H9 (cell line): Measurements from ENCODE around the gene FAM53B. TPM values are rescaled to one million over a fixed set of nuclear protein-coding genes. Genes with fewer than 3 reads are reported as not detected.

Experiments
- DNase-seq: peaks from one replicate; pipeline ENCODE4 v3.0.0-alpha.2; 2017
- H2AFZ ChIP-seq: one replicate; pipeline ENCODE4 v1.6.1; 2013; ENCODE audit warnings: mild to moderate bottlenecking, low read length, control low read depth, moderate library complexity
- H2AK5ac ChIP-seq: 2 replicates; pipeline ENCODE4 v1.6.1; 2013; ENCODE audit warnings: low read length, control low read depth, mixed read lengths; ENCODE audit not compliant: insufficient read length
- H2BK120ac ChIP-seq: one replicate; pipeline ENCODE4 v1.6.1; 2013; ENCODE audit warnings: low read depth, mild to moderate bottlenecking, low read length, control low read depth, inconsistent platforms; ENCODE audit not compliant: poor library complexity, severe bottlenecking
- H2BK12ac ChIP-seq: 2 replicates; pipeline ENCODE4 v1.6.1; 2013; ENCODE audit warnings: low read length, control low read depth, mixed read lengths, low read depth; ENCODE audit not compliant: insufficient read length
- H2BK15ac ChIP-seq: 2 replicates; pipeline ENCODE4 v1.6.1; 2013; ENCODE audit warnings: low read depth, low read length, control low read depth
- H2BK20ac ChIP-seq: one replicate; pipeline ENCODE4 v1.6.1; 2013; ENCODE audit warnings: low read depth, mild to moderate bottlenecking, low read length, control low read depth, inconsistent platforms; ENCODE audit not compliant: poor library complexity, severe bottlenecking
- H2BK5ac ChIP-seq: 2 replicates; pipeline ENCODE4 v1.6.1; 2013; ENCODE audit warnings: low read length, control low read depth, mixed read lengths; ENCODE audit not compliant: insufficient read length
- H3K14ac ChIP-seq: 2 replicates; pipeline ENCODE4 v1.6.1; 2013; ENCODE audit warnings: low read length, control low read depth; ENCODE audit not compliant: insufficient read depth
- H3K18ac ChIP-seq: 2 replicates; pipeline ENCODE4 v1.6.1; 2013; ENCODE audit warnings: low read depth, mild to moderate bottlenecking, mixed read lengths, low read length, control low read depth; ENCODE audit not compliant: insufficient read length
- H3K23ac ChIP-seq: 2 replicates; pipeline ENCODE4 v1.6.1; 2013; ENCODE audit warnings: low read length, control low read depth, mixed read lengths, low read depth; ENCODE audit not compliant: insufficient read length
- H3K23me2 ChIP-seq: 2 replicates; pipeline ENCODE4 v1.6.1; 2013; ENCODE audit warnings: low read depth, mild to moderate bottlenecking, mixed read lengths, low read length, control low read depth; ENCODE audit not compliant: insufficient read length, poor library complexity, severe bottlenecking
- H3K27ac ChIP-seq: 2 replicates; pipeline ENCODE4 v1.5.1; 2013; ENCODE audit warnings: low read length, control low read depth, mixed read lengths, low read depth; ENCODE audit not compliant: insufficient read length
- H3K27me3 ChIP-seq: 2 replicates; pipeline ENCODE4 v1.6.1; 2013; ENCODE audit warnings: low read length, control low read depth, inconsistent platforms; ENCODE audit not compliant: insufficient read depth
- H3K4ac ChIP-seq: 2 replicates; pipeline ENCODE4 v1.6.1; 2013; ENCODE audit warnings: low read depth, mild to moderate bottlenecking, control low read depth, inconsistent platforms, low read length, moderate library complexity
- H3K4me1 ChIP-seq: 2 replicates; pipeline ENCODE4 v1.6.1; 2013; ENCODE audit warnings: low read length, control low read depth, inconsistent platforms; ENCODE audit not compliant: insufficient read depth
- H3K4me2 ChIP-seq: 2 replicates; pipeline ENCODE4 v1.6.1; 2013; ENCODE audit warnings: low read length, control low read depth, mixed read lengths; ENCODE audit not compliant: insufficient read length, insufficient read depth
- H3K56ac ChIP-seq: 2 replicates; pipeline ENCODE4 v1.6.1; 2013; ENCODE audit warnings: low read depth, mild to moderate bottlenecking, mixed read lengths, low read length, control low read depth; ENCODE audit not compliant: insufficient read length
- H3K79me1 ChIP-seq: 2 replicates; pipeline ENCODE4 v1.6.1; 2013; ENCODE audit warnings: low read depth, mild to moderate bottlenecking, moderate library complexity, low read length, control low read depth, inconsistent platforms; ENCODE audit not compliant: insufficient read depth, poor library complexity, severe bottlenecking
- H3K79me2 ChIP-seq: 2 replicates; pipeline ENCODE4 v1.6.1; 2013; ENCODE audit warnings: low read length, control low read depth, inconsistent platforms; ENCODE audit not compliant: insufficient read depth
- H3K9ac ChIP-seq: 2 replicates; pipeline ENCODE4 v1.6.1; 2013; ENCODE audit warnings: low read length, control low read depth, mixed read lengths; ENCODE audit not compliant: insufficient read length; ENCODE audit errors: extremely low read depth
- H3K9me3 ChIP-seq: one replicate; pipeline ENCODE4 v1.6.1; 2013; ENCODE audit warnings: low read depth, low read length, inconsistent platforms; ENCODE audit not compliant: control insufficient read depth
- H3T11ph ChIP-seq: one replicate; pipeline ENCODE4 v1.6.1; 2013; ENCODE audit warnings: mild to moderate bottlenecking, low read length, control low read depth, inconsistent platforms
- H4K20me1 ChIP-seq: one replicate; pipeline ENCODE4 v1.6.1; 2013; ENCODE audit not compliant: control insufficient read depth, insufficient read length, insufficient read depth
- H4K5ac ChIP-seq: 2 replicates; pipeline ENCODE4 v1.6.1; 2013; ENCODE audit warnings: low read depth, mild to moderate bottlenecking, mixed read lengths, low read length, control low read depth; ENCODE audit not compliant: insufficient read length
- H4K8ac ChIP-seq: replicated peaks from 2 replicates; pipeline ENCODE4 v1.6.1; 2013; ENCODE audit warnings: low read length, control low read depth, mixed read lengths, low read depth; ENCODE audit not compliant: insufficient read length
- H4K91ac ChIP-seq: 2 replicates; pipeline ENCODE4 v1.6.1; 2013; ENCODE audit warnings: low read depth, mild to moderate bottlenecking, moderate library complexity, mixed read lengths, low read length, control low read depth; ENCODE audit not compliant: insufficient read length
- H3K27ac Mint-ChIP-seq, 3 experiments: 2 replicates in 2 of 3; 3 replicates in 1 of 3; pipeline ENCODE4 v1.8.0; 2020 to 2021; ENCODE audit warnings: mixed read lengths in 3 of 3, mild to moderate bottlenecking in 1 of 3, moderate library complexity in 1 of 3
- H3K27me3 Mint-ChIP-seq: 2 replicates; pipeline ENCODE4 v1.8.0; 2021; ENCODE audit warnings: low read depth, mild to moderate bottlenecking, moderate library complexity, mixed read lengths
- H3K36me3 Mint-ChIP-seq, 3 experiments: 2 replicates in 2 of 3; 3 replicates in 1 of 3; pipeline ENCODE4 v1.8.0; 2020 to 2021; ENCODE audit warnings: low read depth in 3 of 3, mixed read lengths in 3 of 3; ENCODE audit not compliant: insufficient read depth in 1 of 3
- H3K4me1 Mint-ChIP-seq, 2 experiments: 2 replicates each; pipeline ENCODE4 v1.8.0; 2020; ENCODE audit warnings: mixed read lengths in 2 of 2
- H3K4me3 Mint-ChIP-seq, 2 experiments: 2 replicates in 1 of 2; 3 replicates in 1 of 2; pipeline ENCODE4 v1.8.0; 2020 to 2021; ENCODE audit warnings: mild to moderate bottlenecking in 2 of 2, mixed read lengths in 2 of 2, moderate library complexity in 1 of 2
- H3K9me3 Mint-ChIP-seq, 2 experiments: 2 replicates in 1 of 2; 3 replicates in 1 of 2; pipeline ENCODE4 v1.8.0; 2020; ENCODE audit warnings: mild to moderate bottlenecking in 2 of 2, mixed read lengths in 2 of 2, moderate library complexity in 1 of 2
- CTCF ChIP-seq: fragments of 200-600 bp; sonication (generic); conservative IDR thresholded peaks from 3 replicates; pipeline ENCODE4 v1.8.0; 2021; ENCODE audit warnings: antibody characterized with exemption, mild to moderate bottlenecking
- WGBS: extraction: QIAGEN DNeasy Blood & Tissue Kit; methylation state at CpG from one replicate; pipeline ENCODE4 v1.1.7; 2013; ENCODE audit warnings: missing lambda C conversion rate, low lambda C conversion rate, mixed read lengths; ENCODE audit not compliant: insufficient read length; ENCODE audit errors: extremely low coverage; 5-methylcytosine and 5-hydroxymethylcytosine counted together
- total RNA-seq: library from RNA; stranded (reverse); gene quantifications from 2 replicates; pipeline ENCODE4 v1.2.1, GENCODE V29; 2021

The FAM53B gene
- total RNA-seq, 1 experiment from 2014 or later, result 11.5 TPM

- Mint-ChIP-seq H3K27me3 (no peaks in the 10 kb centered on the region), H3K27ac (peak overlapping the region in 1 of 3 experiments; percentile 37; a peak in 1 of 7 replicates), H3K4me3 (no peak overlapping the region; a peak in 1 of 5 replicates), H3K9me3 (no peaks in the 10 kb centered on the region), H3K36me3 (peaks cover 13 to 18% (median 13%) of the 10 kb centered on the region in 3 experiments; a peak in 6 of 7 replicates), H3K4me1 (peaks cover 17 to 23% of the 10 kb centered on the region in 2 experiments)
- Histone ChIP-seq H4K5ac (no peak overlapping the region), H2BK20ac (no peak overlapping the region), H2AK5ac (no peak overlapping the region), H3K9ac (no peak overlapping the region), H4K91ac (no peak overlapping the region), H2BK5ac (no peak overlapping the region), H2BK15ac (no peak overlapping the region), H4K20me1 (no peaks in the 10 kb centered on the region), H3K23ac (no peak overlapping the region), H3K18ac (no peak overlapping the region), H3K4me1 (peaks cover 2% of the 10 kb centered on the region; the same call in 1 of the 2 replicates), H3K27ac (no peak overlapping the region), H4K8ac (no peak overlapping the region), H3K79me2 (no peaks in the 10 kb centered on the region), H3K14ac (no peak overlapping the region), H2BK120ac (no peak overlapping the region), H3K4ac (no peak overlapping the region), H3K27me3 (no peaks in the 10 kb centered on the region), H2AFZ (no peak overlapping the region), H3K56ac (no peak overlapping the region), H3K23me2 (no peaks in the 10 kb centered on the region), H3T11ph (no peak overlapping the region), H2BK12ac (no peak overlapping the region), H3K9me3 (no peaks in the 10 kb centered on the region), H3K4me2 (no peak overlapping the region), H3K79me1 (no peaks in the 10 kb centered on the region)
- no peak for TF ChIP-seq CTCF
- DNase-seq, result no peak
- WGBS, result no CpG with 5 or more reads among the region's 7 CpGs
Observed at GRCh38 chr10:124703372-124703771, 40.8 kb downstream of the FAM53B start.
